Pulmonary artery endothelial cell (primary cell): ENCODE measurements around the gene RAB31. TPM values are rescaled to one million over a fixed set of nuclear protein-coding genes. Genes with fewer than 3 reads are reported as not detected.
A peak's percentile ranks its signal among the peaks of the same experiment; 100 is the strongest.
"Not testable (repeated sequence)": the region's sequence is repeated elsewhere in the genome, so short reads cannot be mapped to it uniquely, and the experiment has no call there.

Experiments
- DNase-seq: peaks from one replicate; pipeline ENCODE4 v3.0.0-alpha.2; 2011; ENCODE audit warnings: low read depth, low spot score
- total RNA-seq: library from RNA; depleted of rRNA; stranded (reverse); fragments of >200 nt; gene quantifications from 2 replicates; pipeline ENCODE4 v1.2.3, GENCODE V29; 2014

Gene RAB31, protein sequence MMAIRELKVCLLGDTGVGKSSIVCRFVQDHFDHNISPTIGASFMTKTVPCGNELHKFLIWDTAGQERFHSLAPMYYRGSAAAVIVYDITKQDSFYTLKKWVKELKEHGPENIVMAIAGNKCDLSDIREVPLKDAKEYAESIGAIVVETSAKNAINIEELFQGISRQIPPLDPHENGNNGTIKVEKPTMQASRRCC
- 30.8 and 32.7 TPM in 2 replicates for total RNA-seq

DNA sequence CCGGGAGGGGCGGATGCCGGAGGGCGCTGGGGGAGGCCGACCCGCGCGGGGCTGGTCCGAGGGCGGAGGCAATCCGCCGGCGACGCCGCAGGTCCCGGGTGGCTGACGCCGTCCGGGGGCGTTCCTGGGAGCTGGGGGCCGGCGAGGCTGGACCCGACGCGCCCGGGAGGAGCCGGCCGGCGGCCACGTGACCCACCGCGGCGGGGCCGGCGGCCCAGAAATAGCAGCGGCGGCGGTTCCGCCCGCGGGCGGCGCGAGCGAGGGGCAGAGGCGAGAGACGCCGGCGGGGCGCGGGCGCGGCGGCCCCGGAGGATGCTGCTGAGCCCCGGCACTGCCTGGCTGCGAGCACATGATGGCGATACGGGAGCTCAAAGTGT lies at the start of gene RAB31:
Gene RAB31 (plus strand): TSS at position 245 of the 377 bp plus-strand sequence. CDS start 105 bp downstream, at position 350.
- DNase-seq = no peak

DNA sequence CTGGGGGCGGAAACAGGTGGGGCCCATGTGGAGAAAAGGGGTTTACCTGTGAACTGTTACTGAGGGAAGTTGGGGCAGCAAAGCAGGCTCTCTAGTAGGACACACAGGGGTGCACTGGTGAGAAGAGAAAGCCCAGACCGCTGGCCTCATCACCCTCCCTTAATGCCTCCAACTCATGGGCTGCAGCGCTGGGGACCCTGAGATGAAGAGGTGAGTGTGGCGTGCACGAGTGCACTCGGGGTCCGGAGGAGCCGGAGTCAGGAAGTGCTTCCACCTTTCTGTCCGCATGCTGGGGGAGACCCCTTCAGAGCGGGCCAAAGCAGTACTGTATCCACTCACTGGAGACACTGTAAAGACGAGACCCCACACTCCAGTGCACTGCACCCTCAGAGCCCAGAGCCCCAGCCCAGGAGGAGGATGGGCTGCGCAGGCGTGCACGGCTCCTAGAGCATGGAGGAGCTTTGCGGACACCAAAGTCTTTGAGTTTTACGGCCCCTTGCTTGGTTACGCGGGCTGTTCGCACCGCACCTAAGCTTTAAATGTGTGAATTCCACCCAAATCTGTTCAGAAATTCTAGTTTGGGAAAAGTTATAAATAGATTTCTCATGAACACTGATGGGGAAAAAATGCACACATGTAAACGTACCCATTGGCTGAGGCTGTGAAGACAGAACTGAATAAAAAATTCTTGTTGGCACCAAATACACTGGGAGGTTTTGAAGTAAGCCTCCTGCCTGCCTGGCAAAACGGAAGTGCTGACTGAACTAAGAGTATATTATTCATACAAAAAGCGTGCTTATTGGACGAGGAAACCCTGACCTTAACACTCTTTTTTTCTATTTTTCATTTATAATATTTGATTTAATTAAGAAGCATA lies 48.4 kb upstream of the RAB31 start:
- no peak for DNase-seq

DNA sequence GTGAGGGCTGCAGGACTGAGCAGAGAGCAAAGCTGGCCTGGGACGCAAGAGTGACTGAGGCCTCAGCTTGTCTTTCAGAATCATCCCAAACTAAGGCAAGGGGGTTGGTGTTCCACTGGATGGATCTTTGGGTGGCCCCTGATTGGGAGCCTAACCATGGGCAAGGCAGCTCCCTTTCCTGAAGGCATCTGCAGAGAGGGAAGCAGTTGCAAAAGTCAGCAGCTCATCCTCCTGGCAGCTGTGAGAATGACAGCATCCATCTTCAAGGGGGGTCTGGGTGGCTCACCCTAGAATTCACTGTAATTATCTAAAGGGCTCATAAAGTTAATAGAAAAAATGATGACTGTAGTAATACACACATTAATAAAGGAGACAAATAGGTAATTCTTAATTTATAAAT lies 46.5 kb upstream of the RAB31 start:
- no peak for DNase-seq

DNA sequence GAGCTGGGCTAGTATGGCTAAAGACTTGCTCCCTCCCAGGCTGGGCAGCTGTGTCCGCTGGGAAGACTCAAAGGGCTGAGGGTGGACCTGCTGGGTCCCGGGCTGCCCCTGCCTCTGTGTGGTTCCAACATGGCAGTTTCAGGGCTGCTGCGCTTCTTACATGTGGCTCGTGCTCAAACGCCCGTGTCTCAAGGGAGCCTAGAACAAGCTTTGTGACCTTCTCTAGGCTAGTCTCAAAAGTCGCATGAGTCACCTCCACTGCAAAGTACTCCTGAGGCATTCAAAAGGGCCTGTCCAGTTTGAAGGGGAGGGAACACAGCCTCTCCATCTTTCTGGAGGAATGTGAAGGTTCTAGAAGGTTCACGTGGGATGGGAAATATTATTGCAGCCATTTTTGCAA lies 44.7 kb upstream of the RAB31 start:
- DNase-seq = no peak

DNA sequence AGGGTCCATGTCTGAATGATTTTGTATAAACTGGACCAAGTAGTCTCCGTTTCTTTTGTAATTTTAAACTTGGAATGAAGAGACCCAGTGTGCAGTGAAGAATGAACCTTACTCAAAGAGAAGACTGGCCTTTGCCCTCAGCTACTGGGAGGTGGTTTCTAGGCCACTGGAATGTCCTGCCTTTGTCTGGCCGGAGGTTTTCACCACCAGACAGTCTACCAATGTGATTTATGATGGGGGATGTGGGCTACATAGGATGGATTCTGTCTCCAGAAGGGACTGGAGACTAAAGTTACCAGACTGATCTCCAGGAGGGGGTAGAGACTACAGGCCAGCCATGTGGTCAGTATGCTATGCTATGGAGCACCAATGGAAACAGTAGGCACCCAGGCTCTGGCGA lies 42.8 kb upstream of the RAB31 start:
- no peak for DNase-seq

DNA sequence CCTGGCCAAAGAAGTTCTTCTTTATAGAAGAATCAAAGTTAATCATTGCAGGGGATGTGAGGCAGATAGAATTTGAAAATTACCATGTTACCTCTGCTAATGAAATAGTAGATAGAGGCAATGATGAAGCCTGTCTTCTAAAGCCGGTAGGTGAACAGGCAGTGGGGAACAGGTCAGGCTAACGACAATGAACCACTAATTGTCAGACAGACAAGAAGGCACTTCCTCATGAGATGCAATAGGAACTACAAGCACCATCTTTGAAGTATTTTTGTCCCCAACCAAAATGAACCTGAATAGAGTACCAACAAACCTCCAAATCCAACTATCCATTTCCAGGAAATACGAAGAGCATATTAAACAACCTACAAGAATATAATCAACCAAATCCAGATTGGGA lies 41.6 kb upstream of the RAB31 start:
- DNase-seq = no peak

DNA sequence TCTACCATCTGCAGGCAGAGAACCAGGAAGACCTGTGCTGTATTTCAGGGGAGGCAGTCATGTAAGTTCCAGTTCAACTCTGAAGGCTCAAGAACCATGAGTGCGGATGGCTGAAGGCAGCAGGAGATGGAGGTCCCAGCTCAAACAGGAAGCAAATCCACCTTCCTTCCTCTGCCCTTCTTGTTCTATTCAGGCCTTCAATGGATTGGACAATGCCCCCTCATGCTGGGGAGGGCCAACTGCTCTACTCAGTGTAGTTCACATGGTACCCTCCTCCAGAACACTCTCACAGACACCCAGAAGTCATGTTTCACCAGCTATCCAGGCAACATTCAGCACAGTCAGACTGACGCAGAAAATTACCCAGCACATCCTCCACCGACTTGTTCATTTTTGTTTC lies 39.1 kb upstream of the RAB31 start:
- DNase-seq = no peak

DNA sequence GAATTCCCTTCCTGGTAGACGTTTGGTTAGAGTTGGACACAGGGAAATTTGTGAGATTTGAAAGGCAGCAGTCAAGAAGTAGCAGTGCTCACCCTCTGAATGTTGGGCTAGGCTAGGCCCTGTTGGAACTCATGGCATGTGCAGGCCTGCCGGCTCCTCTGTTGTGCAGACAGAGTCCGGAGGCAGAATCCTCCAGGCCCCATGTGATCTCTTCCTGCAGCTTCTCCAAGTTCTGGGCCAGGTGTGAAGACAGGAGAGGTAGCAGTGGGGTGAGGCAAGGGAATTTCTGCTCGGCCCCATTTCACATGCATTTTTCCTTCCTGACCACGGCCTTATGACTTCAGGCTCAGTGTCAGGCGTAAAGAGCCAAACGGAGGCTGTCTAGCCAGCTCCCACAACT lies 36.9 kb upstream of the RAB31 start:
- no peak for DNase-seq

DNA sequence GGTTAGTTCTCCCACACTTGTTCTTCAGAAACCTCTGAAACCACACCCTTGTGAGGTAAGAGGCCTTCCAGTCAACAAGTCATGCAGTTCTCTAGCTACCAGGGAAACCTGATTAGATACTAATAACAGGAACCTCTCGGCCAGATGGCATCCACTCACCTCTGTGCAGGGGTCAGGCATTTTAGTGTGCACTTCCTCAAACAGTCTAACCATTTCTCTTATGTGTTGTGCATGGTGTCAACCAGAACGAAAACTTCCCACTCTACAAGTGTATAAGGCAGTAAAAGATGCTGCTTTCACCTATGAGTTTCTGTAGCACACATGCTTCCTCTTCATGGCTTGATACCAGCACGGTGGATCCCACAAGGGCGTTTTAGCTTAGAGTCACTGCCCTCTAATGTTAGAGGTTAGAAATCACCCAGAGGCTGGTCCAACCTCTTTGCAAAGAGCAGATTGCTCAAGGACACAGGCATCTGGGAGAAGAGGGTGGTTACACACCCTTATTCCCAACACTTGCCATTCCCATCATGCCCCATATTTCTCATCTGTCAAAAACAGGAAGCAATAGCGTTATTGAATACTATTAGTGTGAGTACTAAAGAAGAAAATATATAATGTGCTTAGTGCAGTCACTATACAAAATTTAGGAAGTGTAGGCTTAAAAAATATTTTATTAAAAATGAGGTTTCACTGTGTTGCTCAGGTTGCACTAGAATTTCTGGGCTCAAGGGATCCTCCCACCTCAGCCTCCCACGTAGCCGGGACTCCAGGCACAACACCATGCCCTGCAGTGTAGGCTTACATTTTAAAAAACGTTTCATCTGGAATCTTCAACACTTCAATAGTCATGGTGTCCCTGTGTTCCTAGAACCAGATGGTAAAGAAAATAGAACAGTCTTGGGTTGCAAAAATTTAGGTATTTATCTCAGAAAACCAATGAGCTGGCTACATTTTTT lies 34.5 kb upstream of the RAB31 start:
- peak; percentile 30 for DNase-seq

DNA sequence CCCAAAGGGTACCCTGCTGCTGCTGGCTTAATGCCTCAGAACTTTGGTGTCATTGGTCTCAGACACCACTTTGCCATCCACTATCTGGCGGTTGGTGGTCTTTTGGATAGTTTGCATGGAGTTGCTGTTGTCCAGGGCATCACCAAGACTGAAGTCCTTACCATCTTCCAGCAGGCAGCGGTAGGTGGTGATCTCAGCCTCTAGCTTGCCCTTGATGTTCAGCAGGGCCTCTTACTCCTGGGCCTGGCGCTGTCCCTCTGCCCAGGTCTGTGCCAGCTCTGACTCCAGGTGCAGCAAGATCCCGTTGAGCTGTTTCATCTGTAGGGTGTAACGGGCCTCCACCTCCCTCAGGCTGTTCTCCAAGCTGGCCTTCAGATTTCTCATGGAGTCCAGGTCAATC lies 29.9 kb upstream of the RAB31 start:
- DNase-seq = not testable (repeated sequence)

DNA sequence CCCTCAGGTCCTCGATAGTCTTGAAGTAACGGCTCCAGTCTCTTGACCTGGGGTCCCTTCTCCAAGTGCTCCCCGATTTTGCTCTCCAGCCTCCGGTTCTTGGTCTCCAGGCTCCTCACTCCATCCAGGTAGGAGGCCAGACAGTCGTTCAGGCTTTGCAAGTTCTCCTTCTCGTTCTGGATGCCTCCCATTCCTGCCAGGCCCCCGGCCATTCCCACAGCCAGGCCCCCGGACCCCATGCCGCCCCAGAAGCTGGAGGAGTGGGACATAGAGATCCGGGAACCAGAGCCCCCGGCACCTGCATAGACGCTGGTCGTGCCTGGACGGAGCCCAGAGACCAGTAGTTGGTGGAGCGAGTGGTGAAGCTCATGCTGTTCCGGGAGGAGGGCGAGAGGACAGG lies 29.0 kb upstream of the RAB31 start:
- no peak for DNase-seq

DNA sequence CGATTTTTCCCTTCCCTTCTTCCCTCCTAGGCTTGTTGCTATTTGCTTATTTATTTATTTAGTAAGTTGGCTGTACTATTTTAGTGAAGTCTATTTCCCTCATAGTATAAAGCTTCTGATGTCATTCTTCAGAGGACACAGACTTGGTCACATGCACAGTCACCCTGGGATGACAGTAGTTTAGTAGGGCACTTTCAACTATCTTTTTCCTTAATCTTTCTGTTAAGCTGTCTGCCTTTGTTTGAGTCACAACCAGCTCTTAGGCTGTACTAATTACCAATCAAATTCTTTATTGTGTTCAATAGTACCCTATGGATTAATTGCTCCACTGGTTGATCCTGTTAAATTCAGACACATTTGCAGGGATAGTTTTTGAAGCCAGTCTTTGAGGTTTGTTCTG lies 26.9 kb upstream of the RAB31 start:
- DNase-seq = no peak

DNA sequence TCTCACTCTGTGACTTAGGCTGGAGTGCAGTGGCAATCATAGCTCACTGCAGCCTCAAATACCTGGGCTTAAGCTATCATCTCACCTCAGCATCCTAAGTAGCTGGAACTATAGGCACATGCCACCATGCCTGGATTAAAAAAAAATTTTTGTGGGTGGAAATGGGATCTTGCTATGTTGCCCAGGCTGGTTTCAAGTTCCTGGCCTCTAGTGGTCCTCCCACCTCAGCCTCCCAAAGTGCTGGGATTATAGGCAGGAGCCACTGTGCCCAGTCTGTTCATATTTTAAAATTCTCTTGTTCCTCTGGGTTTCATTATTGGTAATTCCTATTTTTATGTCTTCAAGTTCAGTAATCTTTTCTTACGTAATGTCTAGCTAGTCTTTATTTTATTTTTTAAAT lies 25.5 kb upstream of the RAB31 start:
- DNase-seq = no peak

DNA sequence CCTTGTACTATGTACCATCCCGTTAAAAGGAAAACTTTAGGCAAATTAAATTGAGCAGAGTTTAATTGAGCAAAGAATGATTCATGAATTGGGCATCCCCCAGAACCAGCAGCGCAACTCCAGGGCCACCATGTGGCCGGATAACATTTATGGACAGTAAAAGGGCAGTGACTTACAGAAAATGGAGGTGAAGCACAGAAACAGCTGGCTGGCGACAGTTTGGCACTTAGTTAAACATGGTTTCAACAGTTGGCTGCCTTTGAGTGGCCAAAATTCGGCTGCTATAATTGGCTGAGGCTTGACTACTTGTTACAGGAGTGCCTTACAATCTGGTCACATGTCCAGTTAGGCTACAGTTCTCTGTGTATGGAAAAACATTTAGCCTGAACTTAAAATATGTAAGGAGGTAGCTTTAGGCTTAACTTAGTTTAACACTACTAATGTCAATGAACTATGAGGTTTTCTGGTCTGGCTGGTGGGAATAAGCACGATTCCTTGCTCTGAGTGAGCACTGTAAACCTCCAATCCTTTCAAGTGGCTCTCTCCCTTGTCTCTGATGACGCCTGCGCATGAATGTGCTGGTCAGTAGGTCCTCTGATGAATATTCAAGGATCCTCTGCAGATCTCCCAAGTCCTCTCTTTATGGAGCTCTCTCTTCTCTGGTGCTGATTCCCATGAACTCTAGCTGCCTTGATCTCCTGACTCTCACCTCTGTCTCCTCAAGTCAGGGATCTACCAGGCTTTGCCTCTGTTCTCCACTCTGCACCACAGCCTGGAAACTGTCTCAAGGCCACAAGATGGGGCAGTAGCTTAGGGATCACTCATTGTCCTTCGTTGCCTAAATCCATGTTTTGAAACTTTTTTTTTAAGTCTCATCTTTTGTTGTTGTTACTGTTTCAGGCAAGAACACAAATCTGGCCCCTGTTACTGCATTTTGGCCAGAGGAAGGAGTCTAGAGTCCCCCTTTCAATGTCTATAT lies 24.4 kb upstream of the RAB31 start:
- DNase-seq = no peak

DNA sequence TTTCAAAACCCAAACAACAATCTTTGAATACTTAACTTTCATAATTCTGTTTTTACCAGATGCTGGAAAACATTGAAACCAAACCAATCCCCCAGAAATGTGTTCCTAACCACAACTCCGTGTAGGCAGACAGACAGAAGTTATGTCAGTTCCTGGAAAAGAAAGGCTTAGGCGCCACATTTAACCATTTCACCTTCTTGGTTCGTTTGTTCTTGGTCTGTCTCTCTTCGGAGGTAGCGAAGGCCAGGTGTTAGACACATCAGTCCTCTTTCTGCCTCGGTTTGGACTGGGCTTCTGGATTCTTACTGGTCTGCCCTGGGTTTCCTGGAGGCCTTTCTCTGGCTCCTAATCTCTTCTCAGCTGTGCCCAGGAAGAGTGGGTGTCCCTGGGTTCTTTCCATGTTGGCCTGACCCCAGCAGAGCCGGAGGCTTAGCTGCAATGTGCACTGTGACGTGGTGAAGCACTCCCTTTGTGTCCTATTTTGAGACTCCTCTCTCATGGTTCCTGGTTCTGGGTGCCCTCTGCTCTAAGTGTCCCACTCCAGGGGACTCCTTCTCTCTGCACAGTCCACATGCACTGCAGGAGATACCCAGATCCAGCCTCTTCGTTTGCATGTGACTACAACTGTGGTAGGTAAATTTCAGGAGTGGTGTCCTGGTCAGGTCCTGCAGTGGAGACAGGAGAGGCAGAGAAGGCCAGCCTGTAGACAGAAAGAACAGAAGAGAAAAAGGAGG lies 23.1 kb upstream of the RAB31 start:
- DNase-seq = no peak

DNA sequence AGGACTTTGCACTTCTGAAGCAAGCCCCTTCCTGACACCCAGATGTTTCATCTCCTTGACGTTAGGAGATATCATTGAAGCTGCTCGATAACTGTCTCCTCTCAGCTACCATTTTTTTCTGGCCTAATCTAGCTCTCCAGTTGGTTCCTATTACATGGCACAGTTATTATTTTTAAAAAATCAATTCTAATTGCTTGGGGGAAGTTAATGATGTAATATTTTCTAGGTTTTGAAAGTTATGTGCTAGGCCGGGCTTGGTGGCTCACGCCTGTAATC lies 22.5 kb upstream of the RAB31 start:
- no peak for DNase-seq

DNA sequence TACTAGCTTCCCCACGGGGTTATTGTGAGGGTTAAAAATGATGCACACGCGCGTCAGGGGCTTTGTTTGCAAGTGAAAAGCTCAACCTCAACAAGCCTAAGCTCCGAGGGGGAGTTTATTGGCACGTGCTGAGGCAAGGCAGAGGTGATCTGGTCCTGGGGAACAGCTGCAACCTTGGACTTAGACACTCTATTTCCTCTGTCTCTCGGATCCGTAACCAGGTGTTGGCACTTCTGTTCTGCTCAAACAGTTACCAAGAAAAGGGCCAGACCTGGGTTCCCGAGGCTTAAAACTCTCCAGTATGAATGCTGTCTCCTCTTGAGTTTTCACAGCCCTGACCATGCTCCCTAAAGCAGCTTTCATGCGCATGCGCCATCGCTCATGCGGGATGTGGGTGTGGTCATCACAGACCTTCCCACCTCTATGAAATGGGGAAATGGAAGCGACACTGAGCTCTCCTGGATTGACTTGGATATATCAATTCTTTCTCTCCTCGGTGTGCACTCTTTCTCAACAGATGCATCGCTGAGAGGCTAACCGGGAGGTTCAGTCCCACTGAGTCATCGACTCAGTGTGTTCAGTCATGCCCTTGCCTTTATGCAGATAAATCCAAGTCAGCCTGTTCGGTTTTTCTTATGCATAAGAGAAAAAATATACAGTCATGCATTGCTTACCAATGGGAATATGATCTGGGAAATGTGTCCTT lies 19.9 kb upstream of the RAB31 start:
- no peak for DNase-seq

DNA sequence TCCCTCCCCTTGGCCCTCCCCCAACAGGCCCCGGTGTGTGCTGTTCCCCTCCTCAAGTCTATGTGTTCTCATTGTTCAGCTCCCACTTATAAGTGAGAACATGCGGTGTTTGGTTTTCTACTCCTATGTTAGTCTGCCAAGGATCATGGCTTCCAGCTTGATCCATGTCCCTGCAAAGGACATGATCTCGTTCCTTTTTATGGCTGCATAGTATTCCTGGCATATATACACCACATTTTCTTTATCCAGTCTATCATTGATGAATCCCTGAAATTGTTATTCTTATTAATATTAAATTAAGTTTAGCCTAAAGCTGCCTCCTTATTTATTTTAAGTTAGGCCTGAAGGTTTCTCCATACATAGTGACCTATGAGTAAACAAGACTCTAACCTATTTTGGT lies 18.8 kb upstream of the RAB31 start:
- no peak for DNase-seq

DNA sequence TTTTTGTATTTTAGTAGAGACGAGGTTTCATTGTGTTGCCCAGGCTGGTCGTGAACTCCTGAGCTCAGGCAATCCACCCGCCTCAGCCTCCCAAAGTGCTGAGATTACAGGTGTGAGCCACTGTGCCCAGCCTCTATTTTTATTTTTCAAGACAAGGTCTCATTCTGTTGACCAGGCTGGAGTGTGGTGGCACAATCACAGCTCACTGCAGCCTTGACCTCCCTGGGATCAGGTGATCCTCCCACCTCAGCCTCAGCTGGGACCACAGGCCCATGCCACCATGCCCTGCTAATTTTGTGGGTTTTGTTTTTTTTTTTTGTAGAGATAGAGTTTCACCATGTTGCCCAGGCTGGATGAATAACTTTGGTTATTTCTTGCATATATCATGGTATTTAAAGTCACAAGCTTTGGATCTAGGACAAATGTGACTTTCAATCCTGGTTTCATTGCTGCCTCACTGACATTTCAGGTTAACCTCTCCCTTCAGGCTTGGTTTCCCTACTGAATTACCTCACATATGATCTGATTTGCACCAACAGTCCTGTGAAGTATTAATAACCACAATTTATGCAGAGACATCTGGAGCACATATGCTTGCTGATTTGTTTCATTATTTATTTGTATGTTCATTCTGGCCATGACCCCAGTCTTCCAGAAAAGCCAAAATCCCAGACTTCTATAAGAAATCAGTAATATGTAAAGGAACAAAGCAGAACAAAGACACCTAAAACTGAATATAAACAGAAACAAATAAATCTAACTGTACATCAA lies 17.5 kb upstream of the RAB31 start:
- DNase-seq = no peak
